AG09319 (cell line): ENCODE data around the gene CLASP1.

Experiments used
- DNase-seq: peaks from one replicate; pipeline ENCODE4 v3.0.0-alpha.2; 2010; ENCODE audit warnings: low read depth; ENCODE audit errors: extremely low read depth
- CTCF ChIP-seq: IDR thresholded peaks from 2 replicates; pipeline ENCODE4 v1.5.1; 2011; ENCODE audit warnings: low read depth, mild to moderate bottlenecking, inconsistent platforms, low read length, moderate library complexity

CLASP1 gene

GRCh38 chr2:121510857-121511256, 138.4 kb downstream of the CLASP1 start:
- DNase-seq, result no peak
- no peak for TF ChIP-seq CTCF

GRCh38 chr2:121506621-121507020, 142.6 kb downstream of the CLASP1 start:
- no peak for DNase-seq
- TF ChIP-seq CTCF, result no peak

DNA sequence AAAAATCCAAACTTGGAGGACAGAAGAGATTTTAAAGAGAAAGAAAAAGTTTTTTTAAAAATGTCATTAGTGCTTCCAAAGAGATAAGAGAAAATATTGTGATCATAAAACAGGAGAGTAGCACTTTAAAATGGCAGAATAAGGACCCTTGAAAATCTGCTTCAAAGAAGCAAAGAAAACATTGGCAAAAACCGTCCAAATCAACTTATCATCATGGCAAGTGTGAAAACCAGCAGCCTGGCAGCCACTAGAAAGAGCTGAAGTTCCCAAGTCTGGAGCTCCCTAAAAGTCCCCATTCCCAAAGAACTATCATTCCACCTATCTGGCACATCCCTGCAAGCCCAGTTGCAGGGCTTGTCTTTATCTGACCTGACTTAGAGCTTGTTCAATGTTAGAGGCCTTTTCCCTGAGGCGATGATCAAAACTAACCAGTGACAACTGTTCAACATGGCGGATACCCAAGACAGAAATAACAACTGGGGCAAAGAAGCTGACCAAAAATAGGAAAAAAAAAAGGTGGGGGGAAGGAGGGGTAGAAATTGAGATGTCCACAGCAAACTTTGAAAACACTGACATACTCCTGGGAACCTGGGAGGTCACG, 143.2 kb downstream of the CLASP1 start:
- no peak for TF ChIP-seq CTCF
- no peak for DNase-seq

DNA sequence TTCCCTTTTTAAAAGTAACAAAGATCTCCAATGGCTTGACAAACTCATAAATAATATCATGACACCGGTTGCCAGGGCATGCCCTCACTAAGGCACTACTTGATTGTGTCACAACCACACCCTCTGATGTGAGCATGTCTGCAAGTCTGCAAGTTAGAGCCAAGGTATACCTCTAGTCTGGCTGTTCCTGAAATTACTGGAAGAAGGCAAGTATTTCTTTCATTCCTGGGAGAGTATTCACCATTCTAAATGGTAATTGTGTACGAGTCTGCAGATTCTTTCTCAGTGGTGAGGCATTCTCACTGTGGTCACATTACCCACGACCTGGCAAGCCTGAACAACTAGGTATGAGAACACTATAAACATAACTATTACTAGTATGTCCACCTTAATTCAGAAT, 144.3 kb downstream of the CLASP1 start:
- DNase-seq, result no peak
- no peak for TF ChIP-seq CTCF

DNA sequence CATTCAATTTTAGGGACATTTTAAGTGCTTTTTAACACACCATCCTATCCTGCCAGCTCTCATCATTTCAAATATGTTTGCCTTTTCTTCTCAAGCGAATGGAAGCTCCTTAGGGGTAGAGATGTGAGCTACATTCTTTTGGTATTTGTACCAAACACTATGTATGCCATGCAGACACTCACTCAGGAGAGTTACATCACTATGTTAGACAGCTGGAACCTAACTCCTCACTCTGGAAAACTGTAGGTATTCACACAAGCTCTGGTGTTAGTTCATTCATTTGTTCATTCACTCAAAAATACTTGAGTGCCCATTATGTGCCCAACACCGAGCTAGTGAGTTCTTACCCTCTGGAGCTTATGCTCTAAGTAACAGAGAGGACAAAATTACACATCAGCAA, 144.9 kb downstream of the CLASP1 start:
- DNase-seq, result no peak
- no peak for TF ChIP-seq CTCF

DNA sequence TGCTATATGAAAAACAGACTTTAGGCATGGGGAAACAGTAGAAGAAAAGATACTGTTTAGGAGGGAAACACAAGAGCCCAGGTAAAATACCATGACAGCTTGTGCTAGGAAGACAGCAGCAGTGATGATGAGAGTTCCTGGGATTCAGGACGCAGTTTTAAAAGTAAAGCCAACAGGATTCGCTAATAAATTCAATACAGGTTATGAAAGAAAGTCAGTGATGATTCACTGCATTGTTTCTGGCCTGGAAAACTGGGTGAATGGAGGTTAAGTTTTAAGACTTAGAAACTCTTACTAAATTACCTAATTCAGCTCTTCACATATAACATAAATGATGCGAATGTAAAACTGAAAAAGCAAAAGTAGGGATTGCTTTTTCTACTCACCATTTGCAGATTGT, 146.5 kb downstream of the CLASP1 start:
- no peak for TF ChIP-seq CTCF
- no peak for DNase-seq

DNA sequence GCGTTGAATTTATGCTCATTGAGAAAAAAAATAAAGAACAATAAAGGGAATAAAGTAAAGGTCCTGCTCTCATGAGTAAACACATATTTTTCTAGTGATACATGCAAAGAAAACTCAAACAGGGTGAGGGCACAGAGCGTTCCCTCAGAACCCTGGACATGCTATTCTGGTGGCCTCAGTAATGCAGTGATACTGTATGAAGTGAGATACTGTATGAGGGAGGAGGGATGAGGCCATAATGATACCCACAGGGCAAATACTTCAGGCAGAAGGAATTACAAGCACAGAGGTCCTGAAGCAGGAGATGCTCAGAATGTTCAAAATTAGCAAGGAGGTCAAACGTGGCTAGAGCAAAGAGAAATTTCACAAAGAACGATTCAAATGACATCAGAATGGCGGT, 147.0 kb downstream of the CLASP1 start:
- DNase-seq, result no peak
- no peak for TF ChIP-seq CTCF
